B cell (primary cell): Measurements from ENCODE around the gene B4GALT3. TPM values are rescaled to one million over a fixed set of nuclear protein-coding genes. Genes with fewer than 3 reads are reported as not detected.
A peak's percentile ranks its signal among the peaks of the same experiment; 100 is the strongest.

Experiments
- ATAC-seq: fragments of 200-7000 bp; cut with Tn5 transposase; one replicate; pipeline ENCODE4 v1.10.0; 2021; ENCODE audit warnings: low read depth, mild to moderate bottlenecking, moderate number of reproducible peaks, moderate library complexity
- CTCF ChIA-PET: fragments of 350-600 bp; sonication (Branson Sonifier 250); formaldehyde crosslinking; loops from one replicate; lab custom pipeline; 2021; ENCODE audit warnings: antibody characterized with exemption, inconsistent platforms; lab: Charles Lee
- POLR2A ChIA-PET: fragments of 350-600 bp; sonication (Branson Sonifier 250); formaldehyde crosslinking; loops from one replicate; lab custom pipeline; 2021; ENCODE audit warnings: antibody characterized with exemption; lab: Charles Lee
- DNase-seq: peaks from one replicate; pipeline ENCODE4 v3.0.0; 2013
- H2AFZ ChIP-seq: 2 replicates; pipeline ENCODE4 v1.6.1; 2012; ENCODE audit warnings: mild to moderate bottlenecking, low read depth, low read length; ENCODE audit not compliant: insufficient read depth, poor library complexity, severe bottlenecking
- H3K27ac ChIP-seq, 2 donors: 1 replicate in 1 of 2; 2 replicates in 1 of 2; pipeline ENCODE4 v1.5.1; 2012 to 2013; ENCODE audit warnings: low read length in 2 of 2, mild to moderate bottlenecking in 2 of 2, moderate library complexity in 1 of 2
- H3K27me3 ChIP-seq, 4 experiments: fragments of 200-600 bp in 1 of 4; sonication (generic) in 1 of 4; replicated peaks in 1 of 4; 1 replicate in 2 of 4; 2 replicates in 2 of 4; pipeline versions ENCODE4 v1.6.1 to v1.7.0; 2013 to 2016; ENCODE audit warnings: low read length in 3 of 4, mild to moderate bottlenecking in 2 of 4, mixed read lengths in 1 of 4, moderate library complexity in 1 of 4; ENCODE audit not compliant: insufficient read depth in 4 of 4, control insufficient read depth in 3 of 4; ENCODE audit errors: control extremely low read depth in 1 of 4
- H3K36me3 ChIP-seq, 2 experiments: replicated peaks in 1 of 2; 1 replicate in 1 of 2; 2 replicates in 1 of 2; pipeline versions ENCODE4 v1.6.1 to v1.7.1; 2013; ENCODE audit warnings: low read length in 1 of 2; ENCODE audit not compliant: insufficient read depth in 2 of 2, control insufficient read depth in 1 of 2; ENCODE audit errors: control extremely low read depth in 1 of 2, extremely low read depth in 1 of 2
- H3K4me1 ChIP-seq, 2 donors: fragments of 200-600 bp in 1 of 2; sonication (generic) in 1 of 2; 1 replicate in 1 of 2; 2 replicates in 1 of 2; pipeline versions ENCODE4 v1.5.1 to v1.6.1; 2013 to 2017; ENCODE audit warnings: low read length in 2 of 2; ENCODE audit not compliant: control insufficient read depth in 2 of 2, insufficient read depth in 2 of 2
- H3K4me2 ChIP-seq: replicated peaks from 2 replicates; pipeline ENCODE3; 2012; ENCODE audit warnings: mild to moderate bottlenecking, low read depth, low read length; ENCODE audit not compliant: poor library complexity, severe bottlenecking
- H3K4me3 ChIP-seq, 5 experiments: fragments of 200-600 bp in 1 of 5; sonication (generic) in 1 of 5; 1 replicate in 3 of 5; 2 replicates in 2 of 5; pipeline versions ENCODE4 v1.5.1 to v1.7.0; 2011 to 2016; ENCODE audit warnings: low read length in 4 of 5, mild to moderate bottlenecking in 4 of 5, low read depth in 2 of 5, control low read depth in 1 of 5, moderate library complexity in 1 of 5; ENCODE audit not compliant: insufficient read depth in 1 of 5; ENCODE audit errors: control extremely low read depth in 1 of 5, extremely low read depth in 1 of 5
- H3K79me2 ChIP-seq: fragments of 200-600 bp; sonication (generic); one replicate; pipeline ENCODE4 v1.6.0; 2016; ENCODE audit warnings: low read length; ENCODE audit not compliant: control insufficient read depth, insufficient read depth
- H3K9ac ChIP-seq: fragments of 200-600 bp; sonication (generic); 2 replicates; pipeline ENCODE4 v1.6.1; 2017; ENCODE audit warnings: mild to moderate bottlenecking, low read length, moderate library complexity
- H3K9me3 ChIP-seq, 3 donors: one replicate each; pipeline versions ENCODE4 v1.6.1 to v1.7.1; 2013; ENCODE audit warnings: low read length in 2 of 3; ENCODE audit not compliant: control insufficient read depth in 2 of 3, insufficient read depth in 1 of 3; ENCODE audit errors: control extremely low read depth in 1 of 3
- H4K20me1 ChIP-seq: 2 replicates; pipeline ENCODE4 v1.6.0; 2012; ENCODE audit warnings: mild to moderate bottlenecking, low read length; ENCODE audit not compliant: insufficient read depth, control insufficient read depth, poor library complexity, severe bottlenecking
- H3K27ac Mint-ChIP-seq: one replicate; pipeline ENCODE4 v1.8.0; 2021; ENCODE audit warnings: mixed read lengths
- H3K27me3 Mint-ChIP-seq: one replicate; pipeline ENCODE4 v1.8.0; 2021; ENCODE audit warnings: mixed read lengths
- H3K4me1 Mint-ChIP-seq: one replicate; pipeline ENCODE4 v1.8.0; 2021; ENCODE audit warnings: mixed read lengths
- H3K4me3 Mint-ChIP-seq: one replicate; pipeline ENCODE4 v1.8.0; 2021; ENCODE audit warnings: mixed read lengths
- H3K9me3 Mint-ChIP-seq: one replicate; pipeline ENCODE4 v1.8.0; 2022; ENCODE audit warnings: mixed read lengths; ENCODE audit not compliant: insufficient read depth
- CTCF ChIP-seq: fragments of 200-600 bp; IDR thresholded peaks from one replicate; pipeline ENCODE4 v1.8.0; 2022; ENCODE audit warnings: antibody characterized with exemption, mild to moderate bottlenecking
- EZH2 ChIP-seq: IDR thresholded peaks from 2 replicates; pipeline ENCODE4 v1.6.1; 2012; ENCODE audit warnings: borderline replicate concordance, low read depth, mild to moderate bottlenecking, moderate library complexity, low read length; ENCODE audit not compliant: insufficient read depth, poor library complexity, severe bottlenecking
- WGBS: methylation state at CpG from one replicate; pipeline ENCODE4 v1.1.5; 2013; ENCODE audit warnings: missing lambda C conversion rate; ENCODE audit not compliant: insufficient coverage; 5-methylcytosine and 5-hydroxymethylcytosine counted together
- intact Hi-C: fragments of 100-400 bp; cut with micrococcal nuclease; formaldehyde crosslinking; loops from one replicate; pipeline ENCODE4 v1.10.0; 2022
- polyA plus RNA-seq: library from polyadenylated mRNA; depleted of rRNA; stranded (reverse); fragments of >200 nt; gene quantifications from 2 replicates; pipeline ENCODE4 v1.2.3, GENCODE V29; 2012
- total RNA-seq, 2 donors: library from RNA; stranded (reverse); fragments of 120-200 nt in 1 of 2; gene quantifications; 1 replicate in 1 of 2; 2 replicates in 1 of 2; pipeline versions ENCODE4 v1.2.3 to v1.2.4, GENCODE V29; 2013 to 2022

Gene B4GALT3
- total and polyA plus RNA-seq, 2 donors (not counting 1 experiment from before 2014, with no cell fraction given): 37.6 to 59.6 TPM

- no peak overlapping the region for H2AFZ ChIP-seq
- CTCF ChIA-PET: interaction anchor here (0.5 to 5.4 kb wide), 6 partner anchors 13 to 202 kb away, joined by 3 to 64 read pairs (median 10); partner anchors contain the start of genes PPOX and TOMM40L
Observed at GRCh38 chr1:161180639-161181038, 3.3 kb upstream of the B4GALT3 start.

More at GRCh38 chr1:161180639-161181038, 3.3 kb upstream of the B4GALT3 start:
- H3K79me2 ChIP-seq: peaks cover 16% of the 10 kb centered on the region
- H3K4me3 ChIP-seq: no peak overlapping the region
- no peak overlapping the region for H3K27ac ChIP-seq
- Mint-ChIP-seq H3K9me3 (no peaks in the 10 kb centered on the region), H3K27ac (peak overlapping the region; percentile 16), H3K4me3 (no peak overlapping the region), H3K27me3 (no peaks in the 10 kb centered on the region), H3K4me1 (peaks cover 75% of the 10 kb centered on the region)
- H3K9me3 ChIP-seq: no peaks in the 10 kb centered on the region
- no peak overlapping the region for H3K4me2 ChIP-seq
- POLR2A ChIA-PET: interaction anchor here (0.9 kb wide), 1 partner anchor 111 kb away, joined by 7 read pairs; the partner anchor contains the start of gene ARHGAP30
- 58% methylated on average over 1 of the region's 1 CpG for WGBS
- intact Hi-C loops: no loop called here
- H3K4me1 ChIP-seq: peaks cover 57 to 78% of the 10 kb centered on the region in 2 donors
- H3K9ac ChIP-seq: no peak overlapping the region
- TF ChIP-seq CTCF (peak; percentile 18), EZH2 (no peak)
- ATAC-seq (no peak), DNase-seq (no peak)
- H4K20me1 ChIP-seq: peaks cover 9% of the 10 kb centered on the region
- H3K27me3 ChIP-seq: no peaks in the 10 kb centered on the region
- peaks cover 0 to 6% of the 10 kb centered on the region in 2 experiments for H3K36me3 ChIP-seq
